ENCODE data around the gene ANXA8L1. TPM values are rescaled to one million over a fixed set of nuclear protein-coding genes. Genes with fewer than 3 reads are reported as not detected.
"Not testable (repeated sequence)": the region's sequence is repeated elsewhere in the genome, so short reads cannot be mapped to it uniquely, and the experiment has no call there.

ANXA8L1 gene, protein sequence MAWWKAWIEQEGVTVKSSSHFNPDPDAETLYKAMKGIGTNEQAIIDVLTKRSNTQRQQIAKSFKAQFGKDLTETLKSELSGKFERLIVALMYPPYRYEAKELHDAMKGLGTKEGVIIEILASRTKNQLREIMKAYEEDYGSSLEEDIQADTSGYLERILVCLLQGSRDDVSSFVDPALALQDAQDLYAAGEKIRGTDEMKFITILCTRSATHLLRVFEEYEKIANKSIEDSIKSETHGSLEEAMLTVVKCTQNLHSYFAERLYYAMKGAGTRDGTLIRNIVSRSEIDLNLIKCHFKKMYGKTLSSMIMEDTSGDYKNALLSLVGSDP
- 1 to 10 TPM in 4 of 5 donors, under 1 TPM in 1; 0.19 to 2.1 (median 1.6) TPM for polyA plus RNA-seq (ENCODE audit: insufficient read depth in 1 of 5, insufficient read length in 5 of 5, low replicate concordance in 1 of 5)
- long read RNA-seq, donor 1: 0 reads
- long read RNA-seq, donor 2: 0 reads
- long read RNA-seq, donor 3: 0 reads
- long read RNA-seq, donor 4: 0 reads
- long read RNA-seq, donor 5: 0 reads
- long read RNA-seq, donor 6: 0 reads
- long read RNA-seq, donor 7: 0 reads
- long read RNA-seq, donor 8: 0 reads

DNA sequence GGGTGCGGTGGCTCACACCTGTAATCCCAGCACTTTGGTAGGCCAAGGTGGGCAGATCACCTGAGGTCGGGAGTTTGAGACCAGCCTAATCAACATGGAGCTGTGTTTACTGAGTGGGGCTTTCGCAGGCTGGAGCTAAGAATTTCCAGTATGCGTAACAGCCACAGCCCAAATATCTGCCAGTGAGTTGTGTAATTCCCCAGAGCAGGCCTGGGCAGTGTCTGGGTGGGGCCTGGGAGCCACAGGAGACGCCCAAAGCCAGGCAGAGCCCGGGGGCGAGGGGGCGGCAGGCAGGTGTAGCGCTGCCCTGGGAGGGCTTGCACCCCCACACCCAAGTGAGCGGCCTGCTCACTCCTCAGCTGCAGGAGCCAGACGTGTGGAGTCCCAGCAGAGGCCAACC lies at the start of gene ANXA8L1:
ANXA8L1 (plus strand) TSS at position 371 of the 400 bp plus-strand sequence. CDS start 76 bp downstream, outside the sequence.
- not testable (repeated sequence) for DNase-seq

DNA sequence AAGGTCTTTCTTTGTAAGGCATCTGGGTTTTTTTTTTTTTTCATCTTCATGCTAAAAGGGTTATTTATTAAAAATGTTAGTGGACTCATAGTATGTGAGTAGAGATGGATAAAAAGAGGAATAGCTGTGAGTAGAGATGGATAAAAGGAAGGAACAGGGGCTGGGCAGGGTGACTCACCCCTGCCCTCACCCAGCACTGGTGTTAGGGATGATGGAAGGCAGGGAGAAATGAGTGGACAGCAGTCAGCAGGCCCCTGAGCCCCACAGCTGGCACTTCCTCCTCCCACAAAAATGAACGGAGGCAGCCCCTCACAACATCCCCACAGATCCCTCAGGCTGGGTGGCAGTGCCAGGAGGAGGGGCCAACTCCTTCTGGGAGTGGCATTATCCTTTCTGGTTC lies 49.5 kb upstream of the ANXA8L1 start:
- no peak for DNase-seq

GRCh38 chr10:46326971-46327370 lies 48.6 kb upstream of the ANXA8L1 start:
- DNase-seq: no peak

GRCh38 chr10:46327685-46328084 lies 47.9 kb upstream of the ANXA8L1 start:
- DNase-seq: no peak

DNA sequence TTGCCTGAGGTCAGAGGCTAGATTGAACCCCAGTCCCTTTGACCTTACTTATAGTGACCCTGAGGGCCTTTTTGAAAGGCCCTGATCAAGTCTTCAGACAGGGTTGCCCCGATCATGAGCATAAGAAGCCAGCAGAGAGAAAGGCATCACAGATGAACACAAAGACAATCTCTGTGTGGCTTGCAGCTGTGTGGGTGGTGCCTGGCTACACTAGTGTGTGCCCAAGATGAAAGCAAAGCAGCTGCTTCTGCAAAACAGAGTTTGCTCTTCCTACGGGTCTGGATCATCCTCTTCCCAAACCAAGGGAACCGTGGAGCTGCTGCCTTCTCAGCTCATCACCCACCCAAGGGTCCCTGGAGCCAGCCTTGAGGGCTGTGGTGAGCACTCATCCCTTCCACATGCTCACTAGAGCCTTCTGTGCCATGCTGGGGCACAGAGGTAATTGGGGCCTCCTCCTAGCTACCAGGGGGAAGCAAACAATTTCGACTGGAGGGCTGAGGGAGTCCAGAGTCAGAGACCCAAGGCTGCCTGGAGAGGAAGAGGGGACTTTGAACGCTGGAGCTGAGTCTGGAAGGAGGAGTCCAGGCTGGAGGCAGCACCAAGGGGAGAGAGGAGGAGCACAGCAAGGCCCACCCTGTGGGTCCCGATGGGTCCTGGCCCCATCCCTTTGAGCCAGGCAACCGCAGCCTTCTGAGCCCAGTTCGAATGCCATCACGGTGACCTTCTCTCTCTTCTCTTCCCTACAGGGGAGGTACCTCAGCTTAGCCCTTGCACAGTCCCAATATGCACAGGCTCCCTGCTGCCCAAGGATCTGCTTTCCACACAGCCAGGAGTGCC lies 46.5 kb upstream of the ANXA8L1 start:
- no peak for DNase-seq

DNA sequence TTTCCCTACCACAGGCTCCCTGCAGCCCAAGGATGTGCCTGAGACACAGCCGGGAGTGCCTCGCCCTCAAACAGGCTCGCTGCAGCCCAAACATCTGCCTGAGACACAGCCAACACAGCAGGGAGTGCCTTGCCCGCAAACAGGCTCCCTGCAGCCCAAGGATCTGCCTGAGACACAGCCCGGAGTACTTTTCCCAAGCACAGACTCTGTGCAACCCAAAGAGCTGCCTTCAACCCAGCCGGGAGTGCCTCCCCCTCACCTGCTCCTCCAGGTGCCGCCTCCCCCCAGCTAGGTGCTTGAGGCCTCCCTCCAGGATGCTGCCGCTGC lies 45.9 kb upstream of the ANXA8L1 start:
- no peak for DNase-seq

- DNase-seq: no peak
Observed at GRCh38 chr10:46330894-46331293, 44.7 kb upstream of the ANXA8L1 start.

- not testable (repeated sequence) for DNase-seq
Observed at GRCh38 chr10:46365484-46365883, 10.1 kb upstream of the ANXA8L1 start.

GRCh38 chr10:46367209-46367608 lies 8.4 kb upstream of the ANXA8L1 start:
- DNase-seq: not testable (repeated sequence)

DNA sequence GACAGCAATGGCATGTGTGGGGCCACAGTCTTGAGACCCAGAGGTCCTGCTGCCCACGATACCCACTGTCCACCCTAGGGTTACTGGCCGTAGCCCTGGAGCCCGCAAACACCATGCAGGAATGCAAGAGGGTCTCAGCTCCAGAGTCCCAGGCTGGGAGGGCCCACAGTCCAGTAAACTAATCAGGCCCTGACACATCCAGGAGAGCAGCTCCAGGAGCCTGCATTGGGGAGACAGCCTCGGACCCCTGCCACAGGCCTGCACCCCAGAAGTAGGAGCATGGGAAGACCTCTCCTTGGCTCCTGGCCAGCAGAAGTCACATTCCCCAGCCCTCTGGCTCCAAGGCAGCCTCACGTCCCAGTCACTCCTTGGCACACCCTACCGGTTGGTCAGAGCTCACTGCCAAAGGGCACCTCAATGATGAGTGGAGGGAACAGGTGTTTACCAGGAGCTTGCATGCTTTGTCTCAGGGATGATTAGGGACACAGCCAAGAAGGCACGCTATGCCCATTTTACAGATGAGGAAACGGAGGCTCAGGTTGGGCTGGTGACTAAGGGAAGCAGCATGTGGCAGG lies 7.8 kb upstream of the ANXA8L1 start:
- DNase-seq: not testable (repeated sequence)

DNA sequence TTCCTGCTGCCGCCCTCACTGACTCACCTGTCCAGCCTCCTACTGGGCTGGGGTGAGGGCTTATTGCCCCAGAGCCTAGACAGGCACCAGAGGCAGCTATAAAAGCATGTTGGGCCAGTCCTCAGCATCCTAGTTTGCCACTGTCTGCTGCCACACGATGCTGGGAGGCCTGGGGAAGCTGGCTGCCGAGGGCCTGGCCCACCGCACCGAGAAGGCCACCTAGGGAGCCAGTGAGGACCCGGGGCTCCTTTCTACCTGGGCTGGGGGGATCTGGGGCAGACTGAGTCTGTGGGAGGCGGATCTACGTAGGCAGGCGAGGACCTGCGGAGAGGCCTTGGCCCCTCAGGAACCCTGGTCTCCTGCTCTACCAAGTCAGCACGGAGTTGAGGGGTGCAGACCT lies 6.6 kb upstream of the ANXA8L1 start:
- not testable (repeated sequence) for DNase-seq

DNA sequence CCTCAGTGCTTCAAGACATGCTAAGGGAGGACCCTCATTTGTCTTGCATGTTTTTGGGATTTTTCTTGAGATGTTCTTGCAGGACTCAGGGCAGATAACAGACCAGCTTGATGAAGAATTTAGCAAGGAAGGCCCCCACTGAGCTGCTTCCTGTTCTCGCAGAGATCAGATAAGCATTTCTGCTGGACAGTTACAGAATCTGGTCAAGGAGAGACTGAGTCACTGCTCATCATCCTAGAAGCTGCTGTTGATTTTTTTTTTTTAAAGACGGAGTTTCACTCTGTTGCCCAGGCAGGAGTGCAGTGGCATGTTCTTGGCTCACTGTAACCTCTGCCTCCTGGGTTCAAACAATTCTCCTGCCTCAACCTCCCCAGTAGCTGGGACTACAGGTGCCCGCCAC lies 1.2 kb upstream of the ANXA8L1 start:
- not testable (repeated sequence) for DNase-seq

DNA sequence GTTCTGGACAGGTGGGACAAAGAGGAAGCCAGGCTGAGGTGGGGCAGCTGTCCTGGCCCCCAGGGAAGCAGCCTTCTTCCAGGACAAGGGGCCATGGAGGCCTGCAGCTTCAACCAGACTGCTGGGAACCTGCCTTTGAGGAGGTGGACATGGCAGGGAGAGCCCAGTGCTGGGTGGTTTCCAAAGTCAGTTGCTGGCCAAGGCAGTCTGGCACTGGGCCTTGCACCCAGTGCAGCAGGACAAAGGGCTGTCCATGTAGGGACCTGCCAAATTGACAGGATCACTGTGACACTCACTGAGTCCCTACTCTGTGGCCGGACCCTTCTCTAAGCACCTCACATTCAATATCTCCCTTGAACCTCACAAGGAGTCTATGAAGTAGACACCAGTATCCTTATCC lies 1.4 kb downstream of the ANXA8L1 start:
- DNase-seq: not testable (repeated sequence)

- DNase-seq: not testable (repeated sequence)
Observed at GRCh38 chr10:46377651-46378050, 2.1 kb downstream of the ANXA8L1 start.

- DNase-seq: not testable (repeated sequence)
Observed at GRCh38 chr10:46378108-46378507, 2.5 kb downstream of the ANXA8L1 start.

- DNase-seq: not testable (repeated sequence)
Observed at GRCh38 chr10:46379233-46379848, 3.8 kb downstream of the ANXA8L1 start.

DNA sequence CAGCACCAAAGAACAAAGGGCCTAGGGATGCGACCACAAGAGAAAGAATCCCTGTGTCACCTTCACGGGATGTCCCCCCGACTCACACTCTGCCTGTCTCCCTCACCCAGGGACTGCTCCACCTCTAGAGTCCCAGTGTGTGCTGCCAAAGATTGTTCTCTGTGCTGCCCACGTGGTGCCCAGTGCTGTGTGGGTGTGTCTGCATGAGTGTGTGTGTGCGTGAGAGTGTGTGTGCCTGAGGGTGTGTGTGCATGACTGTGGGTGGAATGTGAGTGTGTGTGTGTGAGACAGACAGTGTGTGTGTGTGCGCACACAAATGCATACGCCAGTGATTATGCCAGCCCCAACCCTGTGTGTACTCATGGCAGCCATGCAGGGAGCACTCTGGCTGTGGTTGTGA lies 10.3 kb downstream of the ANXA8L1 start:
- not testable (repeated sequence) for DNase-seq

DNA sequence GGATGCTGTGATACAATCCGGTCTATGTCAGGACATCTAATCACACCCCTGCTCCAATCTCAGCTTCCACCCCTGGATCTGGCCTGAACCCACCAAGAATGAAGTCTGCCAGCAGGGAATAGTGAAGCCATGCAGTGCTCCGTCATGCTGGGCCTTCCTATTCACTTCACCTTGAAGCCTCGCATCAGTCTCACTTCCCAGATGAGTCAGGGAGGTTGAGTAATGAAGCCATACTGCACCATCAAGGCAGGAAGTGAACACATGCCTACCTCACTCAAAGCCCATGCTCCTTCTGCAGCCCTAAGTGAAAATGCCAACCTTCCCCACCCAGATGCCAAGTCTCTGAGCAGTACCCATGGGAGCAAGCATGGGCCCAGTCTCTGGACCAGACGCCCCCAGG lies 11.1 kb downstream of the ANXA8L1 start:
- DNase-seq: not testable (repeated sequence)

DNA sequence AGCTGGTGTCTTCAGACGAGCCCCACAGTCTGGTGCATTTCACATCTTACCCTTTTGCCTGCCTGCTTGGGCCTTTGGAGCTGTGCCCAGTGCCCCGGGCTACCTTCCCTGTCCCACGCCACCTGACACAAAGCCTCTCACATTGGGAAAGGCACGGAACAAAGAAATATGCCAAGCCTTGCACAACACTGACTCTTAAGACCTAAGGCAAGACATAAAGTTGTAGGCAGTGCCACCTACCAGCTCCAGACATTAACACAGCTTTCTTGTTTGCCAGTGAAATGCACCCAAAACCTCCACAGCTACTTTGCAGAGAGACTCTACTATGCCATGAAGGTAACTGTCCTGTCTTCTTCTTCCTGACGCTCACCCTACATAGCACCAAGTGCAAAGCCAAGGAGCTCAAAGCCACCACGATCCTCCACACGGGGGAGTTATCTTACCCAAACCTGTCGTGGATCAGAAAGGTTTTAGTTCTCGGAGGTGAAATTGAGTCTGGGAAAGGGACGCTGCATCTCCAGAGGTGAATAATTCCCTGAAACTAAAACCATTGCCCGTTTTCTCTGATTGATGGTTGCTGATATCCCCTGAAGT lies 11.8 kb downstream of the ANXA8L1 start:
- DNase-seq: not testable (repeated sequence)

DNA sequence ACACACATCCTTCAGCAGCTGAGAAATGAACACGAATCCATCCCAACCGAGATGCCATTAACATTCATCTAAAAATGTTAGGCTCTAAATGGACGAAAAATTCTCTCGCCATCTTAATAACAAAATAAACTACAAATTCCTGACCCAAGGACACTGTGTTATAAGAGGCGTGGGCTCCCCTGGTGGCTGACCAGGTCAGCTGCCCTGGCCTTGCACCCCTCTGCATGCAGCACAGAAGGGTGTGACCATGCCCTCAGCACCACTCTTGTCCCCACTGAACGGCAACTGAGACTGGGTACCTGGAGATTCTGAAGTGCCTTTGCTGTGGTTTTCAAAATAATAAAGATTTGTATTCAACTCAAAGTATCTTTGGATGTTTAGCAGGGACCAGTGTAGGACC lies 15.8 kb downstream of the ANXA8L1 start:
- DNase-seq: not testable (repeated sequence)

Data from right lung (tissue), 10 donors.